Activated CD8-positive, alpha-beta memory T cell treated with anti-CD3 and anti-CD28 coated beads, Interleukin-2, amount 50 U/mL, for 1 hour (primary cell): ENCODE data around the gene ZDHHC21.

Source experiments
- DNase-seq: peaks from one replicate; pipeline ENCODE4 v3.0.0-alpha.2; 2020; ENCODE audit errors: extremely low read depth

ZDHHC21 gene

GRCh38 chr9:14693251-14693861, at the start of gene ZDHHC21:
TSS of gene ZDHHC21 (minus strand) at chr9:14693432. CDS start at chr9:14674340, 19,092 bp downstream.
- DNase-seq, result no peak

- no peak for DNase-seq
Measured at GRCh38 chr9:14741369-14741768, 48.1 kb upstream of the ZDHHC21 start.

- DNase-seq, result no peak
Measured at GRCh38 chr9:14733133-14733532, 39.9 kb upstream of the ZDHHC21 start.

GRCh38 chr9:14731294-14731981, 38.2 kb upstream of the ZDHHC21 start:
- DNase-seq, result no peak

GRCh38 chr9:14730461-14730898, 37.2 kb upstream of the ZDHHC21 start:
- DNase-seq, result no peak

GRCh38 chr9:14723301-14723700, 30.1 kb upstream of the ZDHHC21 start:
- no peak for DNase-seq

- DNase-seq, result no peak
Measured at GRCh38 chr9:14722391-14723035, 29.3 kb upstream of the ZDHHC21 start, which contains the start of gene CER1. TSS of gene CER1 (minus strand) at chr9:14722733. CDS start at chr9:14722672, 61 bp downstream.

- DNase-seq, result no peak
Measured at GRCh38 chr9:14719231-14719923, 26.1 kb upstream of the ZDHHC21 start.

GRCh38 chr9:14715102-14715501, 21.9 kb upstream of the ZDHHC21 start:
- no peak for DNase-seq

- no peak for DNase-seq
Measured at GRCh38 chr9:14713187-14713767, 20.0 kb upstream of the ZDHHC21 start.

- no peak for DNase-seq
Measured at GRCh38 chr9:14710804-14711203, 17.6 kb upstream of the ZDHHC21 start.

- DNase-seq, result no peak
Measured at GRCh38 chr9:14706530-14707140, 13.4 kb upstream of the ZDHHC21 start.

- DNase-seq, result no peak
Measured at GRCh38 chr9:14705079-14705478, 11.8 kb upstream of the ZDHHC21 start.

GRCh38 chr9:14704281-14704680, 11.0 kb upstream of the ZDHHC21 start:
- no peak for DNase-seq

GRCh38 chr9:14702200-14702720, 9.0 kb upstream of the ZDHHC21 start:
- no peak for DNase-seq

GRCh38 chr9:14692470-14693250, 572 bp downstream of the ZDHHC21 start:
- DNase-seq, result no peak

- no peak for DNase-seq
Measured at GRCh38 chr9:14690948-14691730, 2.1 kb downstream of the ZDHHC21 start.

- DNase-seq, result no peak
Measured at GRCh38 chr9:14687042-14687719, 6.1 kb downstream of the ZDHHC21 start.

- DNase-seq, result no peak
Measured at GRCh38 chr9:14686168-14686567, 7.1 kb downstream of the ZDHHC21 start.
